Fibroblast of lung (primary cell): ENCODE measurements around the gene CHSY1. TPM values are rescaled to one million over a fixed set of nuclear protein-coding genes. Genes with fewer than 3 reads are reported as not detected.

Experiments used
- DNase-seq, 2 donors: peaks; one replicate each; pipeline versions ENCODE4 v3.0.0 to v3.0.0-alpha.2; 2010; ENCODE audit warnings: low read depth in 2 of 2
- H2AFZ ChIP-seq: 2 replicates; pipeline ENCODE4 v1.5.1; 2012; ENCODE audit warnings: low read length, control low read depth, inconsistent platforms
- H3K27ac ChIP-seq: 2 replicates; pipeline ENCODE4 v1.5.1; 2011; ENCODE audit warnings: low read length, control low read depth; ENCODE audit not compliant: insufficient read depth
- H3K27me3 ChIP-seq: 2 replicates; pipeline ENCODE4 v1.5.1; 2011; ENCODE audit warnings: mild to moderate bottlenecking, low read length; ENCODE audit not compliant: control insufficient read depth, insufficient read depth
- H3K36me3 ChIP-seq: 2 replicates; pipeline ENCODE4 v1.5.1; 2011; ENCODE audit warnings: low read length; ENCODE audit not compliant: control insufficient read depth, insufficient read depth
- H3K4me1 ChIP-seq: 2 replicates; pipeline ENCODE4 v1.5.1; 2011; ENCODE audit warnings: low read length; ENCODE audit not compliant: control insufficient read depth, insufficient read depth; ENCODE audit errors: extremely low read depth
- H3K4me2 ChIP-seq: 2 replicates; pipeline ENCODE4 v1.5.1; 2011; ENCODE audit warnings: low read length, control low read depth; ENCODE audit not compliant: insufficient read depth; ENCODE audit errors: extremely low read depth
- H3K4me3 ChIP-seq, 4 experiments: fragments of 200-600 bp in 1 of 4; sonication (generic) in 1 of 4; replicated peaks in 1 of 4; 2 replicates each; pipeline ENCODE4 v1.5.1; 2011 to 2016; ENCODE audit warnings: low read length in 4 of 4, low read depth in 3 of 4, mild to moderate bottlenecking in 3 of 4, control low read depth in 2 of 4, inconsistent platforms in 1 of 4, mixed read lengths in 1 of 4; ENCODE audit not compliant: insufficient read depth in 1 of 4; ENCODE audit errors: control extremely low read depth in 1 of 4
- H3K79me2 ChIP-seq: 2 replicates; pipeline ENCODE4 v1.5.1; 2012; ENCODE audit warnings: mild to moderate bottlenecking, low read length, inconsistent platforms; ENCODE audit not compliant: control insufficient read depth, insufficient read depth
- H3K9ac ChIP-seq: 2 replicates; pipeline ENCODE4 v1.5.1; 2011; ENCODE audit warnings: mild to moderate bottlenecking, low read length, control low read depth; ENCODE audit not compliant: insufficient read depth
- H3K9me3 ChIP-seq: 2 replicates; pipeline ENCODE4 v1.5.1; 2012; ENCODE audit warnings: low read depth, low read length; ENCODE audit not compliant: control insufficient read depth, insufficient read depth
- H4K20me1 ChIP-seq: 2 replicates; pipeline ENCODE4 v1.5.1; 2011; ENCODE audit warnings: low read length; ENCODE audit not compliant: control insufficient read depth, insufficient read depth; ENCODE audit errors: extremely low read depth
- CTCF ChIP-seq, 2 donors: IDR thresholded peaks in 1 of 2; conservative IDR thresholded peaks in 1 of 2; 1 replicate in 1 of 2; 2 replicates in 1 of 2; pipeline ENCODE4 v1.5.1; 2011 to 2012; ENCODE audit warnings: low read length in 2 of 2, control low read depth in 1 of 2, inconsistent platforms in 1 of 2, low read depth in 1 of 2, mild to moderate bottlenecking in 1 of 2
- EZH2 ChIP-seq: IDR thresholded peaks from 2 replicates; pipeline ENCODE4 v1.5.1; 2012; ENCODE audit warnings: low read length, control low read depth, mild to moderate bottlenecking; ENCODE audit errors: missing control alignments
- polyA plus RNA-seq, 2 donors: library from polyadenylated mRNA; depleted of rRNA in 1 of 2; stranded (reverse) in 1 of 2; unstranded in 1 of 2; fragments of >200 nt; gene quantifications; 2 replicates each; pipeline ENCODE4 v1.2.1, GENCODE V29; 2011 to 2012; ENCODE audit warnings: missing spikeins in 1 of 2
- total RNA-seq: library from RNA; depleted of rRNA; stranded (reverse); fragments of >200 nt; gene quantifications from 2 replicates; pipeline ENCODE4 v1.2.1, GENCODE V29; 2014

Gene CHSY1
- total and polyA plus RNA-seq, 2 donors (not counting 1 experiment from before 2014, with no cell fraction given), result 28.6 to 57.0 TPM

- Histone ChIP-seq H2AFZ (no peak overlapping the region), H3K4me3 (no peak overlapping the region), H3K4me1 (peaks cover 38% of the 10 kb centered on the region), H3K79me2 (peaks cover 13% of the 10 kb centered on the region), H3K4me2 (no peak overlapping the region), H3K9ac (no peak overlapping the region), H4K20me1 (no peaks in the 10 kb centered on the region), H3K27ac (peak overlapping the region; percentile 89), H3K9me3 (no peaks in the 10 kb centered on the region), H3K36me3 (peaks cover 7% of the 10 kb centered on the region), H3K27me3 (no peaks in the 10 kb centered on the region)
- DNase-seq, result no peak
- TF ChIP-seq CTCF (conservative IDR thresholded peaks at IDR 0.05 in 1 of 2, IDR thresholded peaks at IDR 0.05 in 1 of 2; ENCODE audit: low read depth in 1 of 2, low read length in 2 of 2) (no peak), EZH2 (no peak)
Observed at GRCh38 chr15:101171954-101172353, 79.9 kb downstream of the CHSY1 start.

- Histone ChIP-seq H3K27me3 (no peaks in the 10 kb centered on the region), H4K20me1 (no peaks in the 10 kb centered on the region), H3K27ac (peak overlapping the region; percentile 89), H3K4me2 (no peak overlapping the region), H3K9me3 (no peaks in the 10 kb centered on the region), H3K4me3 (no peak overlapping the region), H3K9ac (peak overlapping the region; percentile 11), H3K4me1 (peaks cover 37% of the 10 kb centered on the region), H3K36me3 (peaks cover 7% of the 10 kb centered on the region), H3K79me2 (peaks cover 8% of the 10 kb centered on the region), H2AFZ (no peak overlapping the region)
- no peak for TF ChIP-seq CTCF (conservative IDR thresholded peaks at IDR 0.05 in 1 of 2, IDR thresholded peaks at IDR 0.05 in 1 of 2; ENCODE audit: low read depth in 1 of 2, low read length in 2 of 2)
- no peak for TF ChIP-seq EZH2
- DNase-seq, result peak; percentile 84 to 87
Observed at GRCh38 chr15:101170568-101171350, 81.1 kb downstream of the CHSY1 start.

GRCh38 chr15:101169495-101170071 lies 82.3 kb downstream of the CHSY1 start:
- no peak overlapping the region for H3K4me3 ChIP-seq
- no peak overlapping the region for H3K9ac ChIP-seq
- H3K4me1 ChIP-seq, result peaks cover 37% of the 10 kb centered on the region
- no peak overlapping the region for H3K4me2 ChIP-seq
- no peak overlapping the region for H2AFZ ChIP-seq
- peak in 1 of 2 donors; percentile 68 for DNase-seq
- H3K27me3 ChIP-seq, result no peaks in the 10 kb centered on the region
- no peaks in the 10 kb centered on the region for H3K9me3 ChIP-seq
- TF ChIP-seq CTCF (conservative IDR thresholded peaks at IDR 0.05 in 1 of 2, IDR thresholded peaks at IDR 0.05 in 1 of 2; ENCODE audit: low read depth in 1 of 2, low read length in 2 of 2) (no peak), EZH2 (no peak)
- H3K79me2 ChIP-seq, result peaks cover 6% of the 10 kb centered on the region
- no peaks in the 10 kb centered on the region for H4K20me1 ChIP-seq
- peak overlapping the region; percentile 89 for H3K27ac ChIP-seq
- peaks cover 5% of the 10 kb centered on the region for H3K36me3 ChIP-seq
